HG03280 (cell line): Measurements from ENCODE around the gene ACADSB.

Experiments used
- ATAC-seq: cut with Tn5 transposase; IDR thresholded peaks from one replicate; pipeline ENCODE4 v1.9.1; 2021; ENCODE audit warnings: mild to moderate bottlenecking, moderate library complexity; ENCODE audit not compliant: unreplicated experiment

The ACADSB gene

DNA sequence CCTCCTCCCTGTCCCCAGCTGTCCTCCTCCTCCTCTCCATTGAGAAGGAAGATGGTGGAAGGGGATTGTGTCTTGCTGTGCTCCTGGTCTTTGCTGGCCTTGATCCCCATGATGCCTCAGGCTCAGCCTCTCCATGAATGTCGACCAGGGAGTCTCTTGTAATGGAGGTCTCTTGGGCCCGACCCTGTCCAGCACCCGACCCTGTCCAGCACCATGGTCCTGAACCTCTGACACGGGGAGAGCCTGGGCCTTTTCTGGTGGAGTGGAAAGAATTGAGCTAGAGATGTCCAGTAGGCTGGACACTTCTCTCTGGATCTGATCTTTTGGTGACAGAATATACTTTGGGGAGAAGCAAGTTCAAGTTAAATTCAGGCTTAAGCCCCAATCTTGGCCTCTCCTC is 84.7 kb downstream of the ACADSB start:
- no peak for ATAC-seq

- ATAC-seq, result no peak
Measured at GRCh38 chr10:123096452-123096851, 87.6 kb downstream of the ACADSB start.

DNA sequence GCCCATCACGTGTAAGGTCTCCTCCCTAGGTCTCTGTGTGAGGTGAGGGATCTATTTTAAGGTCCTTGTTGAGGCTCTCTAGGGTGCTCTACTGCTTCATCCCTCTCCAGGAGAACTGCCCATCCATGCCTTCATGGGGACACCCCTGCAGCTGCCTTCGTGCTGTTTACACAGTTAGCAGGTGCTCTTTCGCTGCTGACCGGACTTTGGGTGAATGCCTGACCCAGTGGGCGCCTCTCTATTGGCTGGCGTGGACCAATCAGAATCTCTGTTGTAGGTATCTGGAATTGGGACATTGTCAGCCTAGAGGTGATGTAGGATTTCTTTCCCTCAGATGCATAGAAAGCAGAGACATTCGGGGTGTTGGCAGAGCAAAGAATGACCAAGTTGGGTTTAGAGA is 88.2 kb downstream of the ACADSB start:
- no peak for ATAC-seq

DNA sequence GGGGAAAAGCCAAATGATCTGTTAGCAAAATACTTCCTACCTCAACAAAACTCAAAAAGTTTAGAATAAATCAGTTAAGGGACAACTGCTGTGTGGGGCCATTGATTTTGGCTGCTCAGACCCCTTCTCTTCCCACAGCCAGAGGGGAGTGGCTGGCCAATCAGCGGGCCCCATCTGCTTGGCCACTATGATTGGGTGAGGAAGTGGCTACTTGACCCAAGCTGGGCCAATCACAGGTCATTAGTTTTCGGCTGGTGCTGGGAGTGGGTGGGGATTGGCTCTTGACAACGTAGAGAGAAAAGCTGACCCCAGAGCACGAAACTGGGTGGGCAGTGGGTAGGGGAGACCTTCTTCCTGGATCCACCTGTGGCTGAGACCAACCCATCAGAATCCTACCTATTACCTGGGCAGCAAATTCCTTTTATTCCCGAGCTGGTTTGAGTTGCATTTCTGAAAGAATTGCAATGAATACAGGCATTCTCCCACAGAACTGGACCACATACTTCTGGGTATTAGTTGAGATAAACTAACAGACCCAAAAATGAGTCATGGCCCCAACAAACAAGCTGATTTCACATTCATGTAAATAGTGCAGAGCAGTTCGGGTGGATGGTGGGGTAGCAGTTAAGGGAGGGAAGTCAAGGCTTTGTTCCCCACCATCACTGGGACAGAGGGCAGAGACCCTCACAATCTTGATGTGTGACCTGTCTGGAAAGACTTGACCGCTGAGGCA is 91.4 kb downstream of the ACADSB start:
- ATAC-seq, result no peak

GRCh38 chr10:123101872-123102271 is 93.1 kb downstream of the ACADSB start:
- no peak for ATAC-seq

- no peak for ATAC-seq
Measured at GRCh38 chr10:123102673-123103072, 93.9 kb downstream of the ACADSB start.

DNA sequence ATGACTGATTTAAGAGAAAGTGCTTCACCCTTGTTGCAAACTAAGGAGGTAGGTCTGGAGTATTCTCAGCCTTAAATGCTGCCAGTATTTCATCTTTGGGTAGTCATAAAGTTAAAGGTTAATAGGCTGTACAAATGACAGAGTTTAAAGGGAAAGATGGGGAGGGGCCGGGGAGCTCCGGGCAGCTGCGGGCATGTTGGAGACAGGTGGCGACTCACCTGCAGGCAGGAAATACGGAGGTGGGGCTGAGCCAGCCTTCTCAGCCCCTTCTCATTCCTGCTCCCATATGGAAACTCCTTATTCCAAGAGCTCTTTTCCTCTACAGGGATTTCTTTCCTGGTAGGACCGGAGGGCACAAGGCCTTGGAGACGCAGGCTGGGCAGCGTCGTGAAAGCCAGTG is 95.1 kb downstream of the ACADSB start:
- no peak for ATAC-seq
